ENCODE measurements around the gene VEPH1.

The VEPH1 gene

DNA sequence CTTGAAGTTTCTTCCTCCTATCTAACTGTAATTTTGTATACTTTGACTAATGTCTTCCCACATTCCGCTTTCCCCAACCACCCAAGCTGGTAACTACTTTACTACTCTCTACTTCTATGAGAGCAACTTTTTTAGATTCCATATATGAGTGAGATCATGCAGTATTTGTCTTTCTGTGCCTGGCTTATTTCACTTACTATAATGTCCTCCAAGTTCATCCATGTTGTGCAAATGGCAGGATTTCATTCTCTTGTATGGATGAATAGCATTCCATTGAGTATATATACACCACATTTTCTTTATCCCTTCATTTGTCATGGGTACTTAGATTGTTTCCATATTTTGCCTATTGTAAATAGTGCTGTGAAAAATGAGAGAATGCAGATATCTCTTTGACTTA is 264.8 kb downstream of the VEPH1 start:
- H3K27me3 ChIP-seq (ENCODE audit: control insufficient read depth, insufficient read depth, low read length) = no peaks in the 10 kb centered on the region
- peaks cover 23% of the 10 kb centered on the region for H3K4me1 ChIP-seq (ENCODE audit: control insufficient read depth, insufficient read depth, low read length)
- no peak overlapping the region for H3K4me3 ChIP-seq (ENCODE audit: low read length)
- no peak overlapping the region for H3K4me2 ChIP-seq (ENCODE audit: low read length)
- no peak overlapping the region for H3K9ac ChIP-seq (ENCODE audit: low read depth, low read length)
- no peaks in the 10 kb centered on the region for H3K36me3 ChIP-seq (ENCODE audit: insufficient read depth, low read length)
- H3K9me3 ChIP-seq (replicated peaks; ENCODE audit: low read length) = no peaks in the 10 kb centered on the region

DNA sequence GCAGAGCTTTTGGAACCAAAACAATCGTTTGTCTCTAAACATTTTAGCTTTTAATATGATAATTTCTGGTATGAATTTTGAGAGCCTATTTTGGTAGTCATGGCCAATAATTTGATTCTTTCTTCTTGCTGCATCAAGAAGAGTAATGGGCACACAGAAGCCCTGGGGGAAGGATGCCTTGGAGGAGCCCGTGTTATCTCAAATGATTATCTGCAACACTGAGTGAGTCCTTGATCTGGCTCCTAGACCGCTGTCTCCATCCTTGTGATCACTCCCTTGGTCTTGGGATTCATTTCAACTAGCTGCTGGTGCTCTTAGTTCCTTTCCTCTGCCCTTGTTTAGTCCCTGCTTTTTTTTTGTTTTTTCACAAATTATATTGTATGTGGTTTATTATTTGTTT is 265.3 kb downstream of the VEPH1 start:
- H3K36me3 ChIP-seq (ENCODE audit: insufficient read depth, low read length) = no peaks in the 10 kb centered on the region
- H3K9ac ChIP-seq (ENCODE audit: low read depth, low read length) = no peak overlapping the region
- H3K4me2 ChIP-seq (ENCODE audit: low read length) = no peak overlapping the region
- peaks cover 23% of the 10 kb centered on the region for H3K4me1 ChIP-seq (ENCODE audit: control insufficient read depth, insufficient read depth, low read length)
- no peaks in the 10 kb centered on the region for H3K27me3 ChIP-seq (ENCODE audit: control insufficient read depth, insufficient read depth, low read length)
- H3K9me3 ChIP-seq (replicated peaks; ENCODE audit: low read length) = no peaks in the 10 kb centered on the region
- H3K4me3 ChIP-seq (ENCODE audit: low read length) = no peak overlapping the region

DNA sequence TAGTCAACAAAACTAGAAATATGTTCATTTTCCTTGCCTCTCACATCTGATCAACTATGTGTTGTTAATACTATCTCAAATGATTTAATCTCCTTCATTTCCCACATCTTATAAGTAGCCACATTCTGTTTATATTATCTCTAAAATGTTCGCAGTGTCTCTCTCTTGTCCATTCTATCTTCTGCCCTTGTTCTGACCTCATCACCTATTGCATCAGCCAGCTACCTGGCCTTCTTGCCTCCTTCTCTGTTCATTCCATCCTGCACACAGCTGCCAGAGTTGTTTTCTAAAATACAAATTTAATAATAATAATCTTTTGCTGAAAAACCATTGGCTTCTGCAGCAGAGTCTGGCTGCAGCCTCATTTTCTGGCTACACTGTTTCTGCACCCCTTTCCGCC is 267.9 kb downstream of the VEPH1 start:
- peaks cover 14% of the 10 kb centered on the region for H3K4me1 ChIP-seq (ENCODE audit: control insufficient read depth, insufficient read depth, low read length)
- H3K9me3 ChIP-seq (replicated peaks; ENCODE audit: low read length) = no peaks in the 10 kb centered on the region
- H3K4me3 ChIP-seq (ENCODE audit: low read length) = no peak overlapping the region
- no peak overlapping the region for H3K4me2 ChIP-seq (ENCODE audit: low read length)
- no peaks in the 10 kb centered on the region for H3K36me3 ChIP-seq (ENCODE audit: insufficient read depth, low read length)
- no peak overlapping the region for H3K9ac ChIP-seq (ENCODE audit: low read depth, low read length)
- H3K27me3 ChIP-seq (ENCODE audit: control insufficient read depth, insufficient read depth, low read length) = no peaks in the 10 kb centered on the region

GRCh38 chr3:157233923-157234322 is 269.3 kb downstream of the VEPH1 start:
- Histone ChIP-seq H3K4me2 (ENCODE audit: low read length) (no peak overlapping the region), H3K4me1 (ENCODE audit: control insufficient read depth, insufficient read depth, low read length) (peaks cover under 1% of the 10 kb centered on the region), H3K36me3 (ENCODE audit: insufficient read depth, low read length) (no peaks in the 10 kb centered on the region), H3K4me3 (ENCODE audit: low read length) (no peak overlapping the region), H3K27me3 (ENCODE audit: control insufficient read depth, insufficient read depth, low read length) (no peaks in the 10 kb centered on the region), H3K9ac (ENCODE audit: low read depth, low read length) (no peak overlapping the region), H3K9me3 (replicated peaks; ENCODE audit: low read length) (no peaks in the 10 kb centered on the region)

GRCh38 chr3:157232141-157232540 is 271.1 kb downstream of the VEPH1 start:
- H3K4me1 ChIP-seq (ENCODE audit: control insufficient read depth, insufficient read depth, low read length) = no peaks in the 10 kb centered on the region
- no peak overlapping the region for H3K9ac ChIP-seq (ENCODE audit: low read depth, low read length)
- no peak overlapping the region for H3K4me3 ChIP-seq (ENCODE audit: low read length)
- H3K4me2 ChIP-seq (ENCODE audit: low read length) = no peak overlapping the region
- H3K36me3 ChIP-seq (ENCODE audit: insufficient read depth, low read length) = no peaks in the 10 kb centered on the region
- no peaks in the 10 kb centered on the region for H3K27me3 ChIP-seq (ENCODE audit: control insufficient read depth, insufficient read depth, low read length)
- H3K9me3 ChIP-seq (replicated peaks; ENCODE audit: low read length) = no peaks in the 10 kb centered on the region

DNA sequence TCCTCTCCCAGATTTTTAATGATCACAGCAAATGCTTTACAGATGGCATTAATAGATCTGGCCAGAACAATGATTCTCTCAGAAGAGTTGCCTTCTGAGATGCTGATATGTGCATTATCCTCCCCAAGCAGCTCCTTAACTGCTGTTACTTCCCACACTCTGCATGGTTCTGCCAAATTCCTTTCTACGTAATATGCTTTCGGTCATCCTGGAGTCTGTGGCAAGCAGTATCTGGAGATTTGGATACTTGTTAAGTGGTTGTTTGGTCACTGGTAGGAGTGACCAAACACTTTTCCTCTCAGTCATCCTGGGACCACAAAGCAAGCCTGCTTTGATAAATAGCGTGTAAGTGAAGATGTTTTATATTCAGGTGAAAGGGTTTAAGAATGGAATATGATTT is 272.1 kb downstream of the VEPH1 start:
- Histone ChIP-seq H3K4me3 (ENCODE audit: low read length) (no peak overlapping the region), H3K9ac (ENCODE audit: low read depth, low read length) (no peak overlapping the region), H3K27me3 (ENCODE audit: control insufficient read depth, insufficient read depth, low read length) (no peaks in the 10 kb centered on the region), H3K4me2 (ENCODE audit: low read length) (no peak overlapping the region), H3K4me1 (ENCODE audit: control insufficient read depth, insufficient read depth, low read length) (peaks cover 5% of the 10 kb centered on the region), H3K9me3 (replicated peaks; ENCODE audit: low read length) (no peaks in the 10 kb centered on the region), H3K36me3 (ENCODE audit: insufficient read depth, low read length) (no peaks in the 10 kb centered on the region)

DNA sequence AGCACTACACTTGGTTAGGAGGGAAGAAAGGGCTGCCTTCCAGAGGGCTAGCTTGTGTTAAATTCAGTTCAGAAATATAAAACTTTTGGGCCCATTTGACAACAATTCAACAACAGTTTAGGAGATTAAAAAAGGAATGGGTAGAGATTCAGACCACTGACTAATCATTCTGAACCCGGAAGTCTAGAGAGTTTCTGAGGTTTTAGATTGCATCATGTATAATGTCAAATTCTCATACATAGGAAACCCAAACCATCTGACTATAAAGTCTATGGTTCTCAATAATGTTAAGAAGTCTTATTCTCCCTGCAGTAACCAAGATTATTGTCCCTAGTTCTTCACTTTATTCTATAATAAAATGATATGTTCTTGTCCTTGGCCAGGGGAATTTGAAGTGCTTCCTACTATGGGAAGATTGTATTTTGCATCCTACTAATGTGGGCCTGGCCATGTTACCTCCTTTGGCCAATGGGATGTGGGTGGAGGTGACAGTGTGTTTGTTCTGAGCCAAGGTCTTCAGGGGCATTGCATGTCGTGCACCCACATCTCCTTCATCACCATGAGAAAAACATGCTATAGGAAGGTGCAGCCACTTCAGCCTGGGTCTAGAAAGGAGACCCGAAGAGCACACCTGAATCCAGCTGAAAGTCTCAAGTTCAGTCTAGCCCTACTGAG is 276.9 kb downstream of the VEPH1 start:
- no peak overlapping the region for H3K4me2 ChIP-seq (ENCODE audit: low read length)
- H3K9me3 ChIP-seq (replicated peaks; ENCODE audit: low read length) = no peaks in the 10 kb centered on the region
- H3K27me3 ChIP-seq (ENCODE audit: control insufficient read depth, insufficient read depth, low read length) = no peaks in the 10 kb centered on the region
- H3K36me3 ChIP-seq (ENCODE audit: insufficient read depth, low read length) = no peaks in the 10 kb centered on the region
- H3K9ac ChIP-seq (ENCODE audit: low read depth, low read length) = no peak overlapping the region
- peaks cover 5% of the 10 kb centered on the region for H3K4me1 ChIP-seq (ENCODE audit: control insufficient read depth, insufficient read depth, low read length)
- H3K4me3 ChIP-seq (ENCODE audit: low read length) = no peak overlapping the region

DNA sequence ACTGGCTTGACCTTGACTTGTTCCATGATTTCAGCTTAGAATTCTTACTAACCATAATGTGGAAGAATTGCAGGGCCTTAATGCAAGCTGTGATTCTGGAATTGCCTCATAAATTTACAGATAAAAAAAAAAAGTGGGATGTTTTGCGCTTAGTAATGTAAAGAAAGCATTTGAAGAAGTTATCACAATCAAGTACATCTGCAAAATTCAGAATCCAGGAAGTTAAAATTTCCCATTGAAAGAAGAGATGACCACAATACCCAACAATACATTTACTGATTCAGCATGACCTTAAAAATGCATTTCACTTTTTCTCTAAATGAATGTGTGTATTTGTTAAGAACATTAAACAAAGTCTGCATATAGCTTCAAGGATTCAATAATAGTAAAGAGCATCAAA is 278.2 kb downstream of the VEPH1 start:
- no peaks in the 10 kb centered on the region for H3K9me3 ChIP-seq (replicated peaks; ENCODE audit: low read length)
- no peaks in the 10 kb centered on the region for H3K36me3 ChIP-seq (ENCODE audit: insufficient read depth, low read length)
- H3K4me3 ChIP-seq (ENCODE audit: low read length) = no peak overlapping the region
- no peak overlapping the region for H3K9ac ChIP-seq (ENCODE audit: low read depth, low read length)
- peaks cover 5% of the 10 kb centered on the region for H3K4me1 ChIP-seq (ENCODE audit: control insufficient read depth, insufficient read depth, low read length)
- H3K4me2 ChIP-seq (ENCODE audit: low read length) = no peak overlapping the region
- no peaks in the 10 kb centered on the region for H3K27me3 ChIP-seq (ENCODE audit: control insufficient read depth, insufficient read depth, low read length)

- H3K27me3 ChIP-seq (ENCODE audit: control insufficient read depth, insufficient read depth, low read length) = no peaks in the 10 kb centered on the region
- no peaks in the 10 kb centered on the region for H3K36me3 ChIP-seq (ENCODE audit: insufficient read depth, low read length)
- H3K9ac ChIP-seq (ENCODE audit: low read depth, low read length) = no peak overlapping the region
- H3K4me1 ChIP-seq (ENCODE audit: control insufficient read depth, insufficient read depth, low read length) = no peaks in the 10 kb centered on the region
- no peak overlapping the region for H3K4me3 ChIP-seq (ENCODE audit: low read length)
- H3K9me3 ChIP-seq (replicated peaks; ENCODE audit: low read length) = no peaks in the 10 kb centered on the region
- no peak overlapping the region for H3K4me2 ChIP-seq (ENCODE audit: low read length)
Observed at GRCh38 chr3:157220883-157221282, 282.3 kb downstream of the VEPH1 start.

GRCh38 chr3:157220211-157220610 is 283.0 kb downstream of the VEPH1 start:
- H3K9ac ChIP-seq (ENCODE audit: low read depth, low read length) = no peak overlapping the region
- H3K4me2 ChIP-seq (ENCODE audit: low read length) = no peak overlapping the region
- H3K27me3 ChIP-seq (ENCODE audit: control insufficient read depth, insufficient read depth, low read length) = no peaks in the 10 kb centered on the region
- no peaks in the 10 kb centered on the region for H3K36me3 ChIP-seq (ENCODE audit: insufficient read depth, low read length)
- H3K4me3 ChIP-seq (ENCODE audit: low read length) = no peak overlapping the region
- H3K4me1 ChIP-seq (ENCODE audit: control insufficient read depth, insufficient read depth, low read length) = no peaks in the 10 kb centered on the region
- no peaks in the 10 kb centered on the region for H3K9me3 ChIP-seq (replicated peaks; ENCODE audit: low read length)

- Histone ChIP-seq H3K36me3 (ENCODE audit: insufficient read depth, low read length) (no peaks in the 10 kb centered on the region), H3K4me1 (ENCODE audit: control insufficient read depth, insufficient read depth, low read length) (no peaks in the 10 kb centered on the region), H3K4me3 (ENCODE audit: low read length) (no peak overlapping the region), H3K27me3 (ENCODE audit: control insufficient read depth, insufficient read depth, low read length) (no peaks in the 10 kb centered on the region), H3K4me2 (ENCODE audit: low read length) (no peak overlapping the region), H3K9me3 (replicated peaks; ENCODE audit: low read length) (no peaks in the 10 kb centered on the region), H3K9ac (ENCODE audit: low read depth, low read length) (no peak overlapping the region)
Observed at GRCh38 chr3:157219215-157219614, 284.0 kb downstream of the VEPH1 start.
